ENCODE results near the gene CCL27. TPM values are rescaled to one million over a fixed set of nuclear protein-coding genes. Genes with fewer than 3 reads are reported as not detected.

CCL27 gene
- polyA plus RNA-seq, 3 donors: 0.44 to 0.60 (median 0.59) TPM

- DNase-seq (ENCODE audit: extremely low read depth in 1 of 11, low read depth in 9 of 11, low spot score in 4 of 11): no peak
Measured at GRCh38 chr9:34635556-34635955, 26.9 kb downstream of the CCL27 start.

GRCh38 chr9:34634551-34635248, 27.8 kb downstream of the CCL27 start:
- DNase-seq (ENCODE audit: extremely low read depth in 1 of 11, low read depth in 9 of 11, low spot score in 4 of 11): no peak

GRCh38 chr9:34633851-34634550, 28.5 kb downstream of the CCL27 start:
- DNase-seq (ENCODE audit: extremely low read depth in 1 of 11, low read depth in 9 of 11, low spot score in 4 of 11): no peak

- DNase-seq (ENCODE audit: extremely low read depth in 1 of 11, low read depth in 9 of 11, low spot score in 4 of 11): no peak
Measured at GRCh38 chr9:34633166-34633565, 29.3 kb downstream of the CCL27 start.

- DNase-seq (ENCODE audit: extremely low read depth in 1 of 11, low read depth in 9 of 11, low spot score in 4 of 11): no peak
Measured at GRCh38 chr9:34630402-34631154, 31.9 kb downstream of the CCL27 start.

GRCh38 chr9:34629491-34629808, 33.0 kb downstream of the CCL27 start:
- DNase-seq (ENCODE audit: extremely low read depth in 1 of 11, low read depth in 9 of 11, low spot score in 4 of 11): no peak

GRCh38 chr9:34628656-34629490, 33.6 kb downstream of the CCL27 start, which contains the start of gene ARID3C:
TSS of gene ARID3C (minus strand) at chr9:34629066. CDS start at chr9:34628014, 1,052 bp downstream.
- DNase-seq (ENCODE audit: extremely low read depth in 1 of 11, low read depth in 9 of 11, low spot score in 4 of 11): no peak

- DNase-seq (ENCODE audit: extremely low read depth in 1 of 11, low read depth in 9 of 11, low spot score in 4 of 11): no peak
Measured at GRCh38 chr9:34627716-34628655, 34.5 kb downstream of the CCL27 start.

GRCh38 chr9:34625186-34625486, 37.3 kb downstream of the CCL27 start:
- DNase-seq (ENCODE audit: extremely low read depth in 1 of 11, low read depth in 9 of 11, low spot score in 4 of 11): no peak

GRCh38 chr9:34624475-34625185, 37.8 kb downstream of the CCL27 start:
- DNase-seq (ENCODE audit: extremely low read depth in 1 of 11, low read depth in 9 of 11, low spot score in 4 of 11): no peak

GRCh38 chr9:34623374-34624235, 38.9 kb downstream of the CCL27 start:
- DNase-seq (ENCODE audit: extremely low read depth in 1 of 11, low read depth in 9 of 11, low spot score in 4 of 11): no peak

GRCh38 chr9:34620061-34620994, 42.1 kb downstream of the CCL27 start, which contains the start of gene DCTN3:
TSS of gene DCTN3 (minus strand) at chr9:34620495. CDS start at chr9:34620464, 31 bp downstream.
- peak in 10 of 11 donors; percentile 85 to 94 (median 90) for DNase-seq (ENCODE audit: extremely low read depth in 1 of 11, low read depth in 9 of 11, low spot score in 4 of 11)

GRCh38 chr9:34615132-34615531, 47.3 kb downstream of the CCL27 start:
- DNase-seq (ENCODE audit: extremely low read depth in 1 of 11, low read depth in 9 of 11, low spot score in 4 of 11): no peak

GRCh38 chr9:34612788-34613390, 49.6 kb downstream of the CCL27 start:
- peak in 4 of 11 donors; percentile 72 to 88 (median 76) for DNase-seq (ENCODE audit: extremely low read depth in 1 of 11, low read depth in 9 of 11, low spot score in 4 of 11)

Measured in renal cortex interstitium (tissue), 11 donors.